Fibroblast of the aortic adventitia (primary cell): ENCODE measurements around the gene CD1B. TPM values are rescaled to one million over a fixed set of nuclear protein-coding genes. Genes with fewer than 3 reads are reported as not detected.
"Not testable (repeated sequence)": the region's sequence is repeated elsewhere in the genome, so short reads cannot be mapped to it uniquely, and the experiment has no call there.

Source experiments
- DNase-seq: peaks from one replicate; pipeline ENCODE4 v3.0.0-alpha.2; 2010; ENCODE audit warnings: low read depth
- H3K4me3 ChIP-seq: 2 replicates; pipeline ENCODE4 v1.5.1; 2011; ENCODE audit warnings: low read depth, mild to moderate bottlenecking, control low read depth, low read length, moderate library complexity
- CTCF ChIP-seq: IDR thresholded peaks from 2 replicates; pipeline ENCODE4 v1.5.1; 2011; ENCODE audit warnings: mild to moderate bottlenecking, low read length, control low read depth, inconsistent platforms; ENCODE audit not compliant: insufficient read depth
- total RNA-seq: library from RNA; depleted of rRNA; stranded (reverse); fragments of >200 nt; gene quantifications from 2 replicates; pipeline ENCODE4 v1.2.3, GENCODE V29; 2012; ENCODE audit warnings: low replicate concordance

Gene CD1B
- total RNA-seq, 1 donor = not detected

DNA sequence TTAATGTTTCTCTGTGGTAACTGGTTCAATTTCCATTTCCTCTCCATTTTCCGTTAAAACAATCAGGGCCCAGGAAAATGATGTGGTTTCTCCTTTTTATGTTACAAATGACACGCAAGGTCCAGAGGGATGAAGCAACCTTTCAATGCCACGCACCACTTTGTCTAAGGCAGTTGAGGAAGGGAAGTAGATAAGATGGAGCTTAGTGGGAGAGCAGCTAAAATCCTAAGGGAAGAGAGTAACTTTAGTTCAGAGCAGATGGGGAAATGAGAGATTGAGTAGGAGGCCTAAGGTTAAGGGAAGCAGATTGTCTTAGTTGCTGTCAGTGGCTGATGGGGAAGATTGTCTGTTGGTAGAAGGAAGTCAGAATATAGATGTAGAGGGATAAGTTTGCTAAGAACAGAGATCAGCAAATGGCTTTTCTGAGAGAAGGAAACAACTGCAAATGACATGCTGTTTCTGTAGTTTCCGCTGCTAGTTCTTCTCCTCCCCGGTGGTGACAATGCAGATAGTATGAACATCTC, 40.9 kb downstream of the CD1B start:
- H3K4me3 ChIP-seq = no peak overlapping the region
- no peak for TF ChIP-seq CTCF
- no peak for DNase-seq

DNA sequence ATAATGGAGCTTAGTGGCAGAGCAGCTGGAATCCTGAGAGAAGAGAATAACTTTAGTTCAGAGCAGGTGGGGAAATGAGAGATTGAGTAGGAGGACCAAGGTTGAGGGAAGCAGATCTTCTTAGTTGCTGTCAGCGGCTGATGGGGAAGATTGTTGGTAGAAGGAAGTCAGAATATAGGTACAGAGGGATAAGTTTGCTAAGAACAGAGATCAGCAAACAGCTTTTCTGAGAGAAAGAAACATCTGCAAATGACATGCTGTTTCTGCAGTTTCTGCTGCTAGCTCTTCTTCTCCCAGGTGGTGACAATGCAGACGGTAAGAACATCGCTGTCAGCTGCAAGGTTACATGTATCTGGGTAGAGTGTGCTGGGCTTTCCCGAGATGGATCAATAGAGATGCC, 41.5 kb downstream of the CD1B start, which contains the start of gene CD1C:
Gene CD1C (plus strand): TSS at position 113 of the 400 bp plus-strand sequence. CDS start 142 bp downstream, at position 255.
- TF ChIP-seq CTCF = no peak
- H3K4me3 ChIP-seq = no peak within 1 kb of the TSS
- DNase-seq = no peak

GRCh38 chr1:158286941-158287346, 44.4 kb downstream of the CD1B start:
- no peak for TF ChIP-seq CTCF
- no peak overlapping the region for H3K4me3 ChIP-seq
- no peak for DNase-seq

- no peak overlapping the region for H3K4me3 ChIP-seq
- no peak for DNase-seq
- TF ChIP-seq CTCF = no peak
Observed at GRCh38 chr1:158286487-158286886, 44.8 kb downstream of the CD1B start.

GRCh38 chr1:158285756-158286241, 45.5 kb downstream of the CD1B start:
- no peak for DNase-seq
- no peak for TF ChIP-seq CTCF
- no peak overlapping the region for H3K4me3 ChIP-seq

GRCh38 chr1:158283965-158284364, 47.4 kb downstream of the CD1B start:
- no peak for DNase-seq
- H3K4me3 ChIP-seq = no peak overlapping the region
- TF ChIP-seq CTCF = no peak

- DNase-seq, H3K4me3 ChIP-seq: not testable (repeated sequence)
Observed at GRCh38 chr1:158282421-158282820, 48.9 kb downstream of the CD1B start.

Other genes starting within 250 kb of the CD1B start
- 0.09 TPM in 1 of 2 replicates, not detected in the other for gene CD1D, start 150.6 kb downstream of the CD1B start, total RNA-seq
- gene CD1A, start 77.1 kb downstream of the CD1B start, total RNA-seq = not detected in 2 replicates
- not detected in 2 replicates for gene CD1C, start 41.6 kb downstream of the CD1B start, total RNA-seq
- gene CD1E, start 22.4 kb upstream of the CD1B start, total RNA-seq = not detected in 2 replicates
- gene OR10T2, start 67.9 kb upstream of the CD1B start, total RNA-seq = not detected in 2 replicates
- not detected in 2 replicates for gene OR10K2, start 94.7 kb upstream of the CD1B start, total RNA-seq
- not detected in 2 replicates for gene OR10K1, start 130.3 kb upstream of the CD1B start, total RNA-seq
- not detected in 2 replicates for gene OR10R2, start 140.7 kb upstream of the CD1B start, total RNA-seq
- not detected in 2 replicates for gene OR6Y1, start 222.9 kb upstream of the CD1B start, total RNA-seq
- not detected in 2 replicates for gene OR6P1, start 239.0 kb upstream of the CD1B start, total RNA-seq
- gene OR10X1, start 248.4 kb upstream of the CD1B start, total RNA-seq = not detected in 2 replicates